Astrocyte (in vitro differentiated cells and primary cell): ENCODE results near the gene CERKL. TPM values are rescaled to one million over a fixed set of nuclear protein-coding genes. Genes with fewer than 3 reads are reported as not detected.

ENCODE experiments used
- DNase-seq: peaks from one replicate; pipeline ENCODE4 v3.0.0-alpha.2; 2010; ENCODE audit warnings: low read depth
- FAIRE-seq: peaks from 2 replicates; lab custom pipeline; 2011; peaks lifted over from hg19 to GRCh38; lab: Jason Lieb, UNC
- H2AFZ ChIP-seq: 2 replicates; pipeline ENCODE4 v1.6.0; 2012; ENCODE audit warnings: low read depth, low read length, inconsistent platforms
- H3K27ac ChIP-seq: 2 replicates; pipeline ENCODE4 v1.5.1; 2011; ENCODE audit warnings: low read depth, low read length, inconsistent platforms
- H3K27me3 ChIP-seq: 2 replicates; pipeline ENCODE4 v1.6.0; 2011; ENCODE audit warnings: low read length, inconsistent platforms; ENCODE audit not compliant: insufficient read depth
- H3K36me3 ChIP-seq: 2 replicates; pipeline ENCODE4 v1.5.1; 2011; ENCODE audit warnings: low read length, inconsistent platforms; ENCODE audit not compliant: insufficient read depth
- H3K4me1 ChIP-seq: 2 replicates; pipeline ENCODE4 v1.5.1; 2011; ENCODE audit warnings: low read length, inconsistent platforms; ENCODE audit not compliant: insufficient read depth
- H3K4me2 ChIP-seq: 2 replicates; pipeline ENCODE4 v1.6.0; 2012; ENCODE audit warnings: low read length, inconsistent platforms
- H3K4me3 ChIP-seq: 2 replicates; pipeline ENCODE4 v1.5.1; 2011; ENCODE audit warnings: low read depth, mild to moderate bottlenecking, low read length, inconsistent platforms; ENCODE audit not compliant: insufficient read depth
- H3K79me2 ChIP-seq: 2 replicates; pipeline ENCODE4 v1.6.0; 2012; ENCODE audit warnings: mild to moderate bottlenecking, low read length, inconsistent platforms; ENCODE audit not compliant: insufficient read depth
- H3K9ac ChIP-seq: 2 replicates; pipeline ENCODE4 v1.6.0; 2012; ENCODE audit warnings: mild to moderate bottlenecking, low read length, inconsistent platforms
- H3K9me3 ChIP-seq: 2 replicates; pipeline ENCODE4 v1.5.1; 2012; ENCODE audit warnings: low read depth, mild to moderate bottlenecking, low read length, inconsistent platforms; ENCODE audit not compliant: insufficient read depth
- H4K20me1 ChIP-seq: 2 replicates; pipeline ENCODE4 v1.6.0; 2012; ENCODE audit warnings: low read length, inconsistent platforms; ENCODE audit not compliant: insufficient read depth
- H3K27ac Mint-ChIP-seq: one replicate; pipeline ENCODE4 v1.8.0; 2021; ENCODE audit warnings: mild to moderate bottlenecking, mixed read lengths; ENCODE audit not compliant: unreplicated experiment
- H3K27me3 Mint-ChIP-seq: one replicate; pipeline ENCODE4 v1.8.0; 2021; ENCODE audit warnings: low read depth, mixed read lengths; ENCODE audit not compliant: unreplicated experiment
- H3K36me3 Mint-ChIP-seq: one replicate; pipeline ENCODE4 v1.8.0; 2021; ENCODE audit warnings: low read depth, mixed read lengths; ENCODE audit not compliant: unreplicated experiment
- H3K4me1 Mint-ChIP-seq: one replicate; pipeline ENCODE4 v1.8.0; 2021; ENCODE audit warnings: low read depth, mixed read lengths; ENCODE audit not compliant: unreplicated experiment
- H3K4me3 Mint-ChIP-seq: one replicate; pipeline ENCODE4 v1.8.0; 2021; ENCODE audit warnings: mild to moderate bottlenecking, moderate library complexity, mixed read lengths; ENCODE audit not compliant: unreplicated experiment
- H3K9me3 Mint-ChIP-seq: one replicate; pipeline ENCODE4 v1.8.0; 2021; ENCODE audit warnings: mild to moderate bottlenecking, mixed read lengths; ENCODE audit not compliant: unreplicated experiment
- CTCF ChIP-seq: IDR thresholded peaks from 2 replicates; pipeline ENCODE4 v1.5.1; 2011; ENCODE audit warnings: low read depth, mild to moderate bottlenecking, inconsistent platforms, low read length, moderate library complexity; ENCODE audit not compliant: insufficient read depth
- EZH2 ChIP-seq: IDR thresholded peaks from 2 replicates; pipeline ENCODE4 v1.6.1; 2012; ENCODE audit warnings: mild to moderate bottlenecking, low read length, inconsistent platforms; ENCODE audit not compliant: insufficient read depth
- total RNA-seq: library from RNA; stranded (reverse); gene quantifications from 2 replicates; pipeline ENCODE4 v1.2.1, GENCODE V29; 2021

The CERKL gene
- total RNA-seq, 1 donor from 2014 or later: 0.16 TPM

GRCh38 chr2:181697571-181697970 lies 40.7 kb upstream of the CERKL start:
- TF ChIP-seq EZH2: no peak
- no peak for TF ChIP-seq CTCF
- Histone ChIP-seq H2AFZ (no peak overlapping the region), H3K36me3 (no peaks in the 10 kb centered on the region), H3K9me3 (no peaks in the 10 kb centered on the region), H3K9ac (no peak overlapping the region), H3K4me1 (no peaks in the 10 kb centered on the region), H3K4me2 (no peak overlapping the region), H4K20me1 (no peaks in the 10 kb centered on the region), H3K79me2 (no peaks in the 10 kb centered on the region), H3K27ac (no peak overlapping the region), H3K27me3 (no peaks in the 10 kb centered on the region), H3K4me3 (no peak overlapping the region)
- Mint-ChIP-seq H3K27me3 (peaks cover 42% of the 10 kb centered on the region), H3K4me3 (no peak overlapping the region), H3K9me3 (peaks cover 4% of the 10 kb centered on the region), H3K4me1 (no peaks in the 10 kb centered on the region), H3K36me3 (no peaks in the 10 kb centered on the region), H3K27ac (no peak overlapping the region)
- FAIRE-seq: no peak
- no peak for DNase-seq

DNA sequence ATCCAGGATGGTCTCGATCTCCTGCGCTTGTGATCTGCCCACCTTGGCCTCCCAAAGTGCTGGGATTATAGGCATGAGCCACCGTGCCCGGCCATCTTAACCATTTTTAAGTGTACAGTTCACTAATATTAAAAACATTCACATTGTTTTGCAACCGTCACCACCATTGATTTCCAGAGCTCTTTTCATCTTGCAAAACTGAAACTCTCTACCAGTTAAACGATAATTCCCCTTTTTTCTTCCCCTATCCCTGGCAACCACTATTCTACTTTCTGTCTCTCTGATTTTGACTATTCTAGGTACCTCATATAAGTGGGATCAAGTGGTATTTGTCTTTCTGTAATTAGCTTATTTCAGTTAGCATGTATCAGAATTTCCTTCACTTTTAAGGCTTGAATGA lies 40.2 kb upstream of the CERKL start:
- Histone ChIP-seq H3K79me2 (no peaks in the 10 kb centered on the region), H4K20me1 (no peaks in the 10 kb centered on the region), H2AFZ (no peak overlapping the region), H3K27me3 (no peaks in the 10 kb centered on the region), H3K9ac (no peak overlapping the region), H3K27ac (no peak overlapping the region), H3K4me2 (no peak overlapping the region), H3K36me3 (no peaks in the 10 kb centered on the region), H3K4me3 (no peak overlapping the region), H3K9me3 (no peaks in the 10 kb centered on the region), H3K4me1 (no peaks in the 10 kb centered on the region)
- Mint-ChIP-seq H3K36me3 (no peaks in the 10 kb centered on the region), H3K27ac (no peak overlapping the region), H3K4me3 (no peak overlapping the region), H3K27me3 (peaks cover 44% of the 10 kb centered on the region), H3K9me3 (no peaks in the 10 kb centered on the region), H3K4me1 (no peaks in the 10 kb centered on the region)
- FAIRE-seq (no peak), DNase-seq (no peak)
- TF ChIP-seq EZH2 (no peak), CTCF (no peak)

DNA sequence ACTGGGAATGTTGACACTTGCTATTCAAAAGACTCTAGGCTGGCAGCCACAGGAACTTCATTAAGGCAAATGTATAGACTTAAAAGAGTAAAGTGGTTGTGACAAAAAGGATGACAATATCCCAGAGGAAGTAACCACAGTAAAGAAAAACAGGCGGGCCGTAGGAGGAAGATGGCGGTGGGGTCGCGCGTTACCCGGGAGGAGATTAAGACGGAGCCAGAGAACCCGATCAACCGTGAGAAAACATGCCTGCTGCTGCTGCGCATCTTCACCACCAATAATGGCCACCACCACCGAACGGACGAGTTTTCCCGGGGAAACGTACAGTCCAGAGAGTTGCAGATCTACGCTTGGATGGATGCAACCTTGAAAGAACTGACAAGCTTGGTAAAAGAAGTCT lies 37.4 kb upstream of the CERKL start:
- H3K27me3 Mint-ChIP-seq: peaks cover 66% of the 10 kb centered on the region
- DNase-seq: no peak

More for the DNA sequence above, 37.4 kb upstream of the CERKL start:
- Histone ChIP-seq H3K4me2 (no peak overlapping the region), H3K4me1 (no peaks in the 10 kb centered on the region), H3K79me2 (no peaks in the 10 kb centered on the region), H4K20me1 (no peaks in the 10 kb centered on the region), H2AFZ (no peak overlapping the region), H3K27me3 (peaks cover 13% of the 10 kb centered on the region), H3K36me3 (no peaks in the 10 kb centered on the region), H3K9ac (no peak overlapping the region), H3K9me3 (no peaks in the 10 kb centered on the region), H3K27ac (no peak overlapping the region), H3K4me3 (no peak overlapping the region)
- Mint-ChIP-seq H3K4me3 (no peak overlapping the region), H3K4me1 (no peaks in the 10 kb centered on the region), H3K9me3 (no peaks in the 10 kb centered on the region), H3K27ac (no peak overlapping the region), H3K36me3 (no peaks in the 10 kb centered on the region)
- TF ChIP-seq CTCF: no peak
- no peak for TF ChIP-seq EZH2
- no peak for FAIRE-seq
